GM23248 (cell line): ENCODE measurements around the gene RPL27A. TPM values are rescaled to one million over a fixed set of nuclear protein-coding genes. Genes with fewer than 3 reads are reported as not detected.
A peak's percentile ranks its signal among the peaks of the same experiment; 100 is the strongest.

Experiments used
- DNase-seq: peaks from one replicate; pipeline ENCODE4 v3.0.0-alpha.2; 2015
- H2AFZ ChIP-seq: fragments of 200-600 bp; sonication (generic); 2 replicates; pipeline ENCODE4 v1.6.1; 2016; ENCODE audit warnings: antibody characterized with exemption
- H3F3A ChIP-seq: fragments of 200-600 bp; sonication (generic); 2 replicates; pipeline ENCODE4 v1.6.1; 2016; ENCODE audit warnings: mild to moderate bottlenecking, antibody characterized with exemption, mixed run types; ENCODE audit not compliant: insufficient read depth
- H3K27ac ChIP-seq: fragments of 200-600 bp; sonication (generic); 2 replicates; pipeline ENCODE4 v1.5.1; 2016; ENCODE audit warnings: mild to moderate bottlenecking
- H3K27me3 ChIP-seq: fragments of 200-600 bp; sonication (generic); replicated peaks from 2 replicates; pipeline ENCODE4 v1.6.1; 2016; ENCODE audit warnings: mild to moderate bottlenecking; ENCODE audit not compliant: insufficient read depth
- H3K36me3 ChIP-seq: fragments of 200-600 bp; sonication (generic); 2 replicates; pipeline ENCODE4 v1.6.1; 2016; ENCODE audit warnings: low read depth, mild to moderate bottlenecking
- H3K4me1 ChIP-seq: fragments of 200-600 bp; sonication (generic); 2 replicates; pipeline ENCODE4 v1.6.1; 2016; ENCODE audit warnings: mild to moderate bottlenecking; ENCODE audit not compliant: insufficient read depth
- H3K4me2 ChIP-seq: fragments of 200-600 bp; sonication (generic); one replicate; pipeline ENCODE4 v1.6.1; 2016; ENCODE audit warnings: mild to moderate bottlenecking; ENCODE audit not compliant: unreplicated experiment
- H3K4me3 ChIP-seq: fragments of 200-600 bp; sonication (generic); 2 replicates; pipeline ENCODE4 v1.5.1; 2016; ENCODE audit warnings: mild to moderate bottlenecking
- H3K79me2 ChIP-seq: fragments of 200-600 bp; sonication (generic); 2 replicates; pipeline ENCODE4 v1.6.1; 2016; ENCODE audit warnings: mild to moderate bottlenecking; ENCODE audit not compliant: insufficient read depth
- H3K9ac ChIP-seq: fragments of 200-600 bp; sonication (generic); 2 replicates; pipeline ENCODE4 v1.6.1; 2016; ENCODE audit warnings: mild to moderate bottlenecking
- H3K9me2 ChIP-seq: fragments of 200-600 bp; sonication (generic); 2 replicates; pipeline ENCODE4 v1.6.1; 2016; ENCODE audit warnings: mixed run types, mild to moderate bottlenecking, moderate library complexity; ENCODE audit not compliant: insufficient read depth
- H3K9me3 ChIP-seq: fragments of 200-600 bp; sonication (generic); one replicate; pipeline ENCODE4 v1.6.1; 2017; ENCODE audit warnings: low read depth
- H4K20me1 ChIP-seq: fragments of 200-600 bp; sonication (generic); 2 replicates; pipeline ENCODE4 v1.6.0; 2016; ENCODE audit not compliant: insufficient read depth
- EZH2 ChIP-seq: fragments of 200-600 bp; sonication (generic); IDR thresholded peaks from 2 replicates; pipeline ENCODE4 v1.6.1; 2018; ENCODE audit warnings: antibody characterized with exemption, mild to moderate bottlenecking; ENCODE audit not compliant: insufficient read depth, poor library complexity, severe bottlenecking
- EZH2phosphoT487 ChIP-seq: fragments of 200-600 bp; sonication (generic); IDR thresholded peaks from 2 replicates; pipeline ENCODE4 v1.6.1; 2018; ENCODE audit warnings: antibody characterized with exemption, moderate library complexity, mild to moderate bottlenecking, low read depth; ENCODE audit not compliant: insufficient read depth
- WGBS, 2 experiments: methylation state at CpG; one replicate each; pipeline ENCODE4 v1.1.6; 2015 to 2017; ENCODE audit warnings: low lambda C conversion rate in 2 of 2, low coverage in 1 of 2; ENCODE audit errors: missing lambda C conversion rate in 2 of 2; 5-methylcytosine and 5-hydroxymethylcytosine counted together
- in situ Hi-C: fragments of 300-500 bp; cut with MboI; formaldehyde crosslinking; loops from 2 replicates; pipeline ENCODE4 v1.15.0; 2020
- polyA plus RNA-seq: library from polyadenylated mRNA; unstranded; fragments of >200 nt; fragmentation: Nextera tagmentation; extraction: Ambion mirVana; gene quantifications from 2 replicates; pipeline ENCODE4 v1.2.1, GENCODE V29; 2016
- total RNA-seq: library from RNA; depleted of rRNA; stranded (reverse); fragments of >200 nt; shearing (Covaris generic); gene quantifications from 2 replicates; pipeline ENCODE4 v1.2.3, GENCODE V29; 2014

RPL27A gene
- total and polyA plus RNA-seq, 2 experiments from 2014 or later, result 520 to 1,073 TPM

GRCh38 chr11:8671193-8671612 lies 11.4 kb upstream of the RPL27A start:
- Histone ChIP-seq H3K79me2 (no peaks in the 10 kb centered on the region), H3K36me3 (no peaks in the 10 kb centered on the region), H3K4me1 (peaks cover 27% of the 10 kb centered on the region), H3K9ac (peak overlapping the region; percentile 80), H4K20me1 (no peaks in the 10 kb centered on the region), H3K27ac (peak overlapping the region; percentile 96), H3K4me2 (peak overlapping the region; percentile 68), H3F3A (peaks cover 35% of the 10 kb centered on the region), H2AFZ (0 out of 2 replicates have a peak overlapping the region, but pooled peaks have one; percentile 38), H3K9me3 (no peaks in the 10 kb centered on the region), H3K4me3 (peak overlapping the region; percentile 38), H3K9me2 (no peaks in the 10 kb centered on the region), H3K27me3 (no peaks in the 10 kb centered on the region)
- TF ChIP-seq EZH2 (no peak), EZH2phosphoT487 (0 out of 2 replicates have a peak, but pooled peaks have one; percentile 22)
- in situ Hi-C loops, result no loop called here
- DNase-seq, result peak; percentile 99
- WGBS, 2 experiments, result 1% methylated on average over 4 of the region's 4 CpGs

DNA sequence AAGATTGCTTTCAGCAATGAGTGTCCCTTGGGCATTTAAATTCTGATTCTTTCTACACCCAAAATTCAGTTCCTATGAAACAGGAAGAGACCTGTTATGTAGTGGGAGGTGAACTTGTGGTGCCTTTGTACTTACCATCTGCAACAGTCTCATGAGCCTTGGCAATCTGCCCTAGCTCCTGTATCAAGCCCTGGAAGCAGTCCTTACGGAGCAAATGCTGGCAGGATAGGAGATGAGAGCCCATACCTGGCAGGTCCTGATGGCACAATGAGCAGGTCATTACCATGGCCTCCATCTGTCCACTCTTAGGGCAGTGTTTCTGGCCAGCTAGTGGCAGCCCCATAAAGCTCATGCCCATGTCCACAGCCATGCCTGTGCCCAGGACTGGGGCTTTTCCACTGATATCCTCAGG lies 10.9 kb upstream of the RPL27A start:
- Histone ChIP-seq H3K9ac (peak overlapping the region; percentile 44), H3F3A (peaks cover 35% of the 10 kb centered on the region), H3K79me2 (no peaks in the 10 kb centered on the region), H2AFZ (no peak overlapping the region), H3K27me3 (no peaks in the 10 kb centered on the region), H3K9me2 (no peaks in the 10 kb centered on the region), H3K27ac (peak overlapping the region; percentile 96), H3K9me3 (no peaks in the 10 kb centered on the region), H4K20me1 (no peaks in the 10 kb centered on the region), H3K4me1 (peaks cover 27% of the 10 kb centered on the region), H3K36me3 (no peaks in the 10 kb centered on the region), H3K4me3 (no peak overlapping the region), H3K4me2 (peak overlapping the region; percentile 29)
- WGBS, 2 experiments, result 0% methylated on average over 1 of the region's 1 CpG
- DNase-seq, result no peak
- no peak for TF ChIP-seq EZH2phosphoT487
- in situ Hi-C loops, result no loop called here

- no peak overlapping the region for H2AFZ ChIP-seq
- no peak for DNase-seq
- H3K4me3 ChIP-seq, result no peak overlapping the region
- no peak overlapping the region for H3K4me2 ChIP-seq
- no peak overlapping the region for H3K9ac ChIP-seq
- peaks cover 35% of the 10 kb centered on the region for H3F3A ChIP-seq
- no peaks in the 10 kb centered on the region for H3K36me3 ChIP-seq
- peak overlapping the region; percentile 96 for H3K27ac ChIP-seq
- TF ChIP-seq EZH2 (no peak), EZH2phosphoT487 (no peak)
- no peaks in the 10 kb centered on the region for H3K27me3 ChIP-seq
- no peaks in the 10 kb centered on the region for H3K79me2 ChIP-seq
- no peaks in the 10 kb centered on the region for H4K20me1 ChIP-seq
- H3K4me1 ChIP-seq, result peaks cover 27% of the 10 kb centered on the region
- no peaks in the 10 kb centered on the region for H3K9me2 ChIP-seq
- WGBS, 2 experiments, result 96 to 100% methylated on average over 2 of the region's 2 CpGs
- H3K9me3 ChIP-seq, result no peaks in the 10 kb centered on the region
- in situ Hi-C loops, result no loop called here
Measured at GRCh38 chr11:8672346-8672745, 10.2 kb upstream of the RPL27A start.

DNA sequence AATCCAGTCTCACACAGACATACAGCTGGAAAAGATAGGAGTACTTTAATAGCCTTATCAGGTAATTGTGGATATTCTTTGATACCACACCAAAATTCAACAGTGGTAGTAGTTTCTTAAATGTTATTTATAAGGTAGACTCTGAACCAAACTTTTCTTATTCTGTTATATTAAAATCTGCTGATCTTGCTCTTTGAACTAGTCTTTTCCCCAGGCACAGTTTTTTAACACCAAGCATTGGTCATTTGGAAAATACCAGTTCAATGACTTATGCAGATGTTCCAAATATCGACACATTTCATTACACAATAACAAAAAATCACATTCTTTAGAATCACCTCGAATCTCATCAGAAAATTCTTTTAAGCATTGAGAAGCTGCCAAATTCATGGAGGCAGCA lies 7.7 kb upstream of the RPL27A start:
- H3K27me3 ChIP-seq, result no peaks in the 10 kb centered on the region
- no peaks in the 10 kb centered on the region for H4K20me1 ChIP-seq
- no peaks in the 10 kb centered on the region for H3K36me3 ChIP-seq
- no peaks in the 10 kb centered on the region for H3K9me3 ChIP-seq
- H3K4me2 ChIP-seq, result no peak overlapping the region
- peaks cover 24% of the 10 kb centered on the region for H3K4me1 ChIP-seq
- peaks cover 35% of the 10 kb centered on the region for H3F3A ChIP-seq
- in situ Hi-C loops, result no loop called here
- no peak overlapping the region for H3K4me3 ChIP-seq
- H2AFZ ChIP-seq, result no peak overlapping the region
- TF ChIP-seq EZH2 (no peak), EZH2phosphoT487 (no peak)
- H3K9me2 ChIP-seq, result no peaks in the 10 kb centered on the region
- H3K27ac ChIP-seq, result no peak overlapping the region
- no peaks in the 10 kb centered on the region for H3K79me2 ChIP-seq
- 49 to 51% methylated on average over 2 of the region's 2 CpGs for WGBS, 2 experiments
- no peak overlapping the region for H3K9ac ChIP-seq
- DNase-seq, result no peak

DNA sequence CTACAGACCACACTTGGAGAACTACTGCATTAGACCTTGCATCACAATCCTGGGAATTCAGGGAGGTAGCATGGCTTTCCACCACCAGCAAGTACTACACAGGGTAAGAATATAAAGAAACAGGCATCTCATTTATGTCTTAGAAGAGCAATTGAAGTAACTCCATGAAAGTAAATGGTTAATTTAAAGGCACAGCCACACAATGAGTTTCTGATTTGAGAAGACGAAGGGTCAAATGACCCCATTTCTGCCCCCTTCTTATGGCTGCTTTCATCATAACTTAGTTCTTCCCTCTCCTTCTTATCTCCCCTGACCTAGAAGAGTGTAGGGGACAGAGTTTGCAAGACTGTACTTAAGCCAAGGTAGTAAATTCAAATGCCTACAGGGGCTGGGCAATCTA lies 6.1 kb upstream of the RPL27A start:
- Histone ChIP-seq H3F3A (peaks cover 24% of the 10 kb centered on the region), H3K9me2 (no peaks in the 10 kb centered on the region), H3K27ac (no peak overlapping the region), H3K4me3 (no peak overlapping the region), H3K36me3 (no peaks in the 10 kb centered on the region), H3K79me2 (peaks cover 3% of the 10 kb centered on the region), H3K4me2 (no peak overlapping the region), H4K20me1 (no peaks in the 10 kb centered on the region), H3K4me1 (peaks cover 11% of the 10 kb centered on the region), H3K9ac (no peak overlapping the region), H2AFZ (no peak overlapping the region), H3K9me3 (no peaks in the 10 kb centered on the region), H3K27me3 (no peaks in the 10 kb centered on the region)
- in situ Hi-C loops, result no loop called here
- no peak for TF ChIP-seq EZH2phosphoT487
- TF ChIP-seq EZH2, result no peak
- WGBS, 2 experiments, result 100% methylated on average over 1 of the region's 1 CpG
- DNase-seq, result no peak
